Liver (tissue), 9 donors: ENCODE measurements around the gene ABHD8. TPM values are rescaled to one million over a fixed set of nuclear protein-coding genes. Genes with fewer than 3 reads are reported as not detected.
A peak's percentile ranks its signal among the peaks of the same experiment; 100 is the strongest.

Experiments
- DNase-seq: peaks from one replicate; pipeline ENCODE4 v3.0.0-alpha.2; 2017; ENCODE audit warnings: low spot score
- H3K27ac ChIP-seq, 2 donors: one replicate each; pipeline ENCODE4 v1.7.0; 2013; ENCODE audit warnings: inconsistent platforms in 2 of 2, low read length in 2 of 2, control low read depth in 1 of 2, low read depth in 1 of 2, mild to moderate bottlenecking in 1 of 2
- H3K27me3 ChIP-seq, 4 donors: one replicate each; pipeline versions ENCODE4 v1.6.1 to v1.7.0; 2013; ENCODE audit warnings: low read length in 3 of 4, inconsistent platforms in 1 of 4, mild to moderate bottlenecking in 1 of 4, moderate library complexity in 1 of 4; ENCODE audit not compliant: control insufficient read depth in 4 of 4, insufficient read depth in 4 of 4
- H3K36me3 ChIP-seq, 4 donors: one replicate each; pipeline versions ENCODE4 v1.6.1 to v1.7.0; 2013; ENCODE audit warnings: low read length in 3 of 4, mild to moderate bottlenecking in 3 of 4, low read depth in 1 of 4, moderate library complexity in 1 of 4; ENCODE audit not compliant: control insufficient read depth in 4 of 4, insufficient read depth in 3 of 4
- H3K4me1 ChIP-seq, 4 donors: one replicate each; pipeline versions ENCODE4 v1.6.1 to v1.7.0; 2013; ENCODE audit warnings: low read length in 3 of 4, mild to moderate bottlenecking in 3 of 4, moderate library complexity in 1 of 4; ENCODE audit not compliant: control insufficient read depth in 4 of 4, insufficient read depth in 4 of 4
- H3K4me3 ChIP-seq, 3 donors: one replicate each; pipeline versions ENCODE4 v1.6.1 to v1.7.0; 2013; ENCODE audit warnings: low read length in 3 of 3, control low read depth in 1 of 3, low read depth in 1 of 3, mild to moderate bottlenecking in 1 of 3
- H3K9ac ChIP-seq, 2 donors: one replicate each; pipeline ENCODE4 v1.7.0; 2013; ENCODE audit warnings: low read length in 2 of 2, mild to moderate bottlenecking in 2 of 2, moderate library complexity in 2 of 2, control low read depth in 1 of 2, low read depth in 1 of 2
- H3K9me3 ChIP-seq, 4 donors: one replicate each; pipeline versions ENCODE4 v1.6.1 to v1.7.0; 2013; ENCODE audit warnings: low read length in 3 of 4; ENCODE audit not compliant: control insufficient read depth in 4 of 4
- JUND ChIP-seq, 2 donors: IDR thresholded peaks; 2 replicates each; pipeline ENCODE4 v1.6.1; 2016; ENCODE audit warnings: antibody characterized with exemption in 2 of 2
- NR2F2 ChIP-seq: IDR thresholded peaks from 2 replicates; pipeline ENCODE4 v1.6.1; 2016; ENCODE audit warnings: antibody characterized with exemption
- RAD21 ChIP-seq, 2 donors: IDR thresholded peaks; 2 replicates each; pipeline ENCODE4 v1.6.1; 2016; ENCODE audit warnings: antibody characterized with exemption in 2 of 2, mild to moderate bottlenecking in 2 of 2
- RXRA ChIP-seq, 2 donors: IDR thresholded peaks; 2 replicates each; pipeline ENCODE4 v1.6.1; 2017 to 2018; ENCODE audit warnings: antibody characterized with exemption in 2 of 2, mild to moderate bottlenecking in 1 of 2
- SP1 ChIP-seq: IDR thresholded peaks from 2 replicates; pipeline ENCODE4 v1.6.1; 2018; ENCODE audit warnings: antibody characterized with exemption, mild to moderate bottlenecking
- TAF1 ChIP-seq: conservative IDR thresholded peaks from 2 replicates; pipeline ENCODE4 v1.6.1; 2016; ENCODE audit warnings: antibody characterized with exemption, mild to moderate bottlenecking
- WGBS: extraction: QIAGEN DNeasy Blood & Tissue Kit; methylation state at CpG from one replicate; pipeline ENCODE4 v1.1.7; 2013; 5-methylcytosine and 5-hydroxymethylcytosine counted together
- polyA plus RNA-seq, 2 donors: library from polyadenylated mRNA; stranded (reverse) in 1 of 2; unstranded in 1 of 2; fragments of 200-250 nt in 1 of 2; fragments of >200 nt in 1 of 2; fragmentation: Nextera tagmentation in 1 of 2; extraction: Ambion mirVana in 1 of 2; gene quantifications; one replicate each; pipeline versions ENCODE4 v1.2.1 to v1.2.3, GENCODE V29; 2013 to 2015
- total RNA-seq, 2 donors: library from RNA; depleted of rRNA; stranded (reverse); fragments of >200 nt; gene quantifications; one replicate each; pipeline ENCODE4 v1.2.3, GENCODE V29; 2014
- TF ChIP-seq, protein P1 (sequence below): fragments of 150-350 bp; IDR thresholded peaks from 2 replicates; pipeline ENCODE4 v1.5.1; 2017; ENCODE audit warnings: improper control_type of control experiment, low read depth, low read length; ENCODE audit not compliant: missing input control
- TF ChIP-seq, protein P2 (sequence below): IDR thresholded peaks from 2 replicates; pipeline ENCODE4 v1.6.1; 2016; ENCODE audit warnings: antibody characterized with exemption
- TF ChIP-seq, protein P3 (sequence below): IDR thresholded peaks from 2 replicates; pipeline ENCODE4 v1.6.1; 2016; ENCODE audit warnings: antibody characterized with exemption
- donor health status: healthy.
- donor health status: healthy.
- donor health status: healthy.
- donor health status: healthy.
- donor health status: healthy.

Gene ABHD8
- total and polyA plus RNA-seq, 4 donors: 6.3 to 26.9 (median 14.4) TPM

DNA sequence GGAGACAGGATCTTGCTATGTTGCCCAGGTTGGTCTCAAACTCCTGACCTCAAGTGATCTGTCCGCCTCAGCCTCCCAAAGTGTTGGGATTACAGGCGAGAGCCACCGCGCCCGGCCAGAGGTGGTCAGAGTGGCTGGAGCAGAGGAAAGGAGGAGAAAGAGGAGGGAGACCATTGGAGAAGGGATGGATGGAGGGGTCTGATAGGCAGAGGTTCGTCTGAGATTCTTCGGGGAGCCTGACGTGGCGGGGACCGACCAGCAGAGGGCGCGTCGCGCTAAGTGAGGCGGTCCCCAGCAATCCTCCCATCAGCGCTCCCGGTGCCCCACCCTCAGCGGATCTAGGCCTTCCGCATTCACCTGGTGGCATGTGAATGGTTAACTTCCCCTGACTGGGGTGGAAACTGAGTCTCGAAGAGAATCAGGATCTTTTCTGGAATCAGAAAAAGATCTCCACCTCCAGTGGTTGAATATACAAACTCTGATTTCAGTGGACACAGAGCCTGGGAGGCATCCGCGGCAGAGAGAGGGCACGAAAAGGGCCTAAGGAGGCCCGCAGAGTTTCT lies 43.0 kb upstream of the ABHD8 start:
- TF ChIP-seq, protein P1, sequence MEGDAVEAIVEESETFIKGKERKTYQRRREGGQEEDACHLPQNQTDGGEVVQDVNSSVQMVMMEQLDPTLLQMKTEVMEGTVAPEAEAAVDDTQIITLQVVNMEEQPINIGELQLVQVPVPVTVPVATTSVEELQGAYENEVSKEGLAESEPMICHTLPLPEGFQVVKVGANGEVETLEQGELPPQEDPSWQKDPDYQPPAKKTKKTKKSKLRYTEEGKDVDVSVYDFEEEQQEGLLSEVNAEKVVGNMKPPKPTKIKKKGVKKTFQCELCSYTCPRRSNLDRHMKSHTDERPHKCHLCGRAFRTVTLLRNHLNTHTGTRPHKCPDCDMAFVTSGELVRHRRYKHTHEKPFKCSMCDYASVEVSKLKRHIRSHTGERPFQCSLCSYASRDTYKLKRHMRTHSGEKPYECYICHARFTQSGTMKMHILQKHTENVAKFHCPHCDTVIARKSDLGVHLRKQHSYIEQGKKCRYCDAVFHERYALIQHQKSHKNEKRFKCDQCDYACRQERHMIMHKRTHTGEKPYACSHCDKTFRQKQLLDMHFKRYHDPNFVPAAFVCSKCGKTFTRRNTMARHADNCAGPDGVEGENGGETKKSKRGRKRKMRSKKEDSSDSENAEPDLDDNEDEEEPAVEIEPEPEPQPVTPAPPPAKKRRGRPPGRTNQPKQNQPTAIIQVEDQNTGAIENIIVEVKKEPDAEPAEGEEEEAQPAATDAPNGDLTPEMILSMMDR: peak; percentile 86
- TF ChIP-seq RAD21 (IDR thresholded peaks at IDR 0.05) (peak; percentile 78 to 90), SP1 (no peak), RXRA (IDR thresholded peaks at IDR 0.05) (no peak), NR2F2 (no peak)
- no peak overlapping the region for H3K4me3 ChIP-seq
- H3K4me1 ChIP-seq: peaks cover 0 to under 1% (median 0%) of the 10 kb centered on the region in 4 donors
- WGBS: 16% methylated on average over 24 of the region's 24 CpGs
- peaks cover 0 to 3% (median 0%) of the 10 kb centered on the region in 4 donors for H3K36me3 ChIP-seq
- DNase-seq: peak; percentile 87
- no peaks in the 10 kb centered on the region for H3K9me3 ChIP-seq
- H3K9ac ChIP-seq: no peak overlapping the region
- no peak overlapping the region for H3K27ac ChIP-seq
- H3K27me3 ChIP-seq: no peaks in the 10 kb centered on the region

DNA sequence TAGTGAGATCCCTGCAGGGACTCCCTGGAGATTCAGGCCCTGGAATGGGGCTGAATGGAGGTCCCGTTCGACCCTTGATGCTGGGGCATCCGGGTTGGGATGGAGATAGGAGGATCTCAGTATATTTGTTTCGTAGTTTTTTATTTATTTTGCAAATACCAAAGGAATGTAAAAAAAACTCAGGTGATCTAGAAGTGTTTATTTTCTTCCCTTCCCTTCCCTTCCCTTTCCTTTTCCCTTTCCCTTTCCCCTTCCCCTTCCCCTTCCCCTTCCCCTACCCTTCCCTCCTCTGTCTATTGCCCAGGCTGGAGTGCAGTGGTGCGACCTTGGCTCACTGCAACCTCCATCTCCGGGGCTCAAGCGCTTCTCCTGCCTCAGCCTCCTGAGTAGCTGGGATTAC lies 38.6 kb upstream of the ABHD8 start:
- no peak for DNase-seq
- Histone ChIP-seq H3K4me1 (peaks cover 8 to 22% (median 15%) of the 10 kb centered on the region in 4 donors), H3K27ac (no peak overlapping the region), H3K4me3 (no peak overlapping the region), H3K36me3 (peaks cover 0 to 3% (median 0%) of the 10 kb centered on the region in 4 donors), H3K9me3 (no peaks in the 10 kb centered on the region), H3K27me3 (no peaks in the 10 kb centered on the region), H3K9ac (no peak overlapping the region)
- TF ChIP-seq RXRA (IDR thresholded peaks at IDR 0.05): no peak
- TF ChIP-seq, protein P2, sequence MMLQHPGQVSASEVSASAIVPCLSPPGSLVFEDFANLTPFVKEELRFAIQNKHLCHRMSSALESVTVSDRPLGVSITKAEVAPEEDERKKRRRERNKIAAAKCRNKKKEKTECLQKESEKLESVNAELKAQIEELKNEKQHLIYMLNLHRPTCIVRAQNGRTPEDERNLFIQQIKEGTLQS: no peak
- no peak for TF ChIP-seq JUND (IDR thresholded peaks at IDR 0.05)
- WGBS: 97% methylated on average over 7 of the region's 7 CpGs

DNA sequence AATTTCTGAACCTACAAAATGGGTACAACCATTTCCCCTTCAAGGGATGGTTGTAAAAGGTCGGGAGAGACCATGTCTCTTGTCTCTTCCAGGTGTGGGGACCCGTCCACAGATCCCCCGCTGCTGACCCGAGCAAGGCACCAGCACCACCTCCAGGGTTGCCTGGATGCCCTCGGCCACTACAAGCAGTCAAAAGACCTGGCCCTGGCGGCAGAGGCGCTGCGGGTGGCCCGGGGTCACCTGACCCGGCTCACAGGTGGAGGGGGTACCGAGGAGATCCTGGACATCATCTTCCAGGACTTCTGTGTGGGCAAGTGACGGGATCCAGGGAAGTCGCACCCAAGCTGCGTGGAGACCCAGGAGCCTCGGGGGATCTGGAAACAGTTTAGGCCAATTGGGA lies 38.2 kb upstream of the ABHD8 start:
- WGBS: 95% methylated on average over 15 of the region's 15 CpGs
- Histone ChIP-seq H3K9ac (no peak overlapping the region), H3K27ac (peak overlapping the region; percentile 49 to 75), H3K36me3 (peaks cover 0 to 3% (median 0%) of the 10 kb centered on the region in 4 donors), H3K27me3 (no peaks in the 10 kb centered on the region), H3K4me3 (no peak overlapping the region), H3K4me1 (peaks cover 8 to 25% (median 17%) of the 10 kb centered on the region in 4 donors), H3K9me3 (no peaks in the 10 kb centered on the region)
- DNase-seq: no peak
- TF ChIP-seq, protein P1: no peak
- TF ChIP-seq TAF1 (no peak), JUND (IDR thresholded peaks at IDR 0.05) (no peak), NR2F2 (no peak)
- TF ChIP-seq, protein P3, sequence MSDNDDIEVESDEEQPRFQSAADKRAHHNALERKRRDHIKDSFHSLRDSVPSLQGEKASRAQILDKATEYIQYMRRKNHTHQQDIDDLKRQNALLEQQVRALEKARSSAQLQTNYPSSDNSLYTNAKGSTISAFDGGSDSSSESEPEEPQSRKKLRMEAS: no peak
